GM23338 (cell line): ENCODE data around the gene MTF1. TPM values are rescaled to one million over a fixed set of nuclear protein-coding genes. Genes with fewer than 3 reads are reported as not detected.

ENCODE experiments used
- ATAC-seq: fragments of 200-7000 bp; cut with Tn5 transposase; 3 replicates; pipeline ENCODE4 v1.9.1; 2020
- DNase-seq: peaks from one replicate; pipeline ENCODE4 v3.0.0-alpha.2; 2015; ENCODE audit warnings: low spot score
- H2AFZ ChIP-seq: fragments of 200-600 bp; sonication (generic); 2 replicates; pipeline ENCODE4 v1.8.0; 2016; ENCODE audit warnings: antibody characterized with exemption, mild to moderate bottlenecking, moderate library complexity
- H3F3A ChIP-seq: fragments of 200-600 bp; sonication (generic); replicated peaks from 2 replicates; pipeline ENCODE4 v1.8.0; 2017; ENCODE audit warnings: antibody characterized with exemption, mixed run types, low read depth
- H3K27ac ChIP-seq: fragments of 200-600 bp; sonication (generic); 2 replicates; pipeline ENCODE4 v1.6.1; 2016; ENCODE audit warnings: low read depth
- H3K27me3 ChIP-seq: fragments of 200-600 bp; sonication (generic); 2 replicates; pipeline ENCODE4 v1.8.0; 2016; ENCODE audit warnings: mild to moderate bottlenecking, mixed run types, moderate library complexity; ENCODE audit not compliant: insufficient read depth
- H3K36me3 ChIP-seq: fragments of 200-600 bp; sonication (generic); 2 replicates; pipeline ENCODE4 v1.8.0; 2016; ENCODE audit warnings: mild to moderate bottlenecking; ENCODE audit not compliant: insufficient read depth
- H3K4me1 ChIP-seq: fragments of 200-600 bp; sonication (generic); 2 replicates; pipeline ENCODE4 v1.8.0; 2016; ENCODE audit warnings: mild to moderate bottlenecking, moderate library complexity; ENCODE audit not compliant: insufficient read depth
- H3K4me2 ChIP-seq: fragments of 200-600 bp; sonication (generic); 2 replicates; pipeline ENCODE4 v1.7.1; 2017; ENCODE audit warnings: mixed run types
- H3K4me3 ChIP-seq: fragments of 200-600 bp; sonication (generic); 2 replicates; pipeline ENCODE4 v1.6.1; 2016; ENCODE audit warnings: mixed run types
- H3K79me2 ChIP-seq: fragments of 200-600 bp; sonication (generic); replicated peaks from 2 replicates; pipeline ENCODE4 v1.8.0; 2017; ENCODE audit warnings: mild to moderate bottlenecking; ENCODE audit not compliant: insufficient read depth
- H3K9me2 ChIP-seq: fragments of 200-600 bp; sonication (generic); 2 replicates; pipeline ENCODE4 v1.8.0; 2017; ENCODE audit not compliant: insufficient read depth
- H4K20me1 ChIP-seq: fragments of 200-600 bp; sonication (generic); replicated peaks from 2 replicates; pipeline ENCODE4 v1.8.0; 2017; ENCODE audit warnings: mild to moderate bottlenecking; ENCODE audit not compliant: insufficient read depth
- H3K27ac Mint-ChIP-seq: 2 replicates; pipeline ENCODE4 v1.8.0; 2020; ENCODE audit warnings: inconsistent platforms, mild to moderate bottlenecking, moderate library complexity, mixed read lengths
- H3K27me3 Mint-ChIP-seq: 3 replicates; pipeline ENCODE4 v1.8.0; 2022; ENCODE audit warnings: low read depth, mild to moderate bottlenecking, moderate library complexity, mixed read lengths, inconsistent platforms; ENCODE audit not compliant: insufficient read depth, poor library complexity
- H3K36me3 Mint-ChIP-seq: 3 replicates; pipeline ENCODE4 v1.8.0; 2021; ENCODE audit warnings: low read depth, mild to moderate bottlenecking, inconsistent platforms, moderate library complexity, mixed read lengths
- H3K4me1 Mint-ChIP-seq: 3 replicates; pipeline ENCODE4 v1.8.0; 2020; ENCODE audit warnings: mild to moderate bottlenecking, inconsistent platforms, mixed read lengths
- H3K4me3 Mint-ChIP-seq: 3 replicates; pipeline ENCODE4 v1.8.0; 2021; ENCODE audit warnings: moderate library complexity, mild to moderate bottlenecking, inconsistent platforms, mixed read lengths
- H3K9me3 Mint-ChIP-seq: 3 replicates; pipeline ENCODE4 v1.8.0; 2020; ENCODE audit warnings: moderate library complexity, mild to moderate bottlenecking, inconsistent platforms, mixed read lengths
- CREB1 ChIP-seq: fragments of 250-450 bp; sonication (Bioruptor Pico); IDR thresholded peaks from 2 replicates; pipeline ENCODE4 v1.5.0; 2020; ENCODE audit warnings: low read depth, mild to moderate bottlenecking, moderate library complexity
- EZH2 ChIP-seq: fragments of 200-600 bp; sonication (generic); IDR thresholded peaks from one replicate; pipeline ENCODE4 v1.8.0; 2017; ENCODE audit warnings: antibody characterized with exemption, mild to moderate bottlenecking, low read depth; ENCODE audit not compliant: unreplicated experiment
- EZH2phosphoT487 ChIP-seq: fragments of 200-600 bp; sonication (generic); IDR thresholded peaks from one replicate; pipeline ENCODE4 v1.8.1; 2018; ENCODE audit warnings: antibody characterized with exemption; ENCODE audit not compliant: unreplicated experiment
- JUNB ChIP-seq: IDR thresholded peaks from one replicate; pipeline ENCODE4 v1.6.1; 2016; ENCODE audit warnings: antibody characterized with exemption; ENCODE audit not compliant: unreplicated experiment
- NANOG ChIP-seq: IDR thresholded peaks from 2 replicates; pipeline ENCODE4 v1.6.1; 2016; ENCODE audit warnings: antibody characterized with exemption, borderline replicate concordance
- POLR2AphosphoS5 ChIP-seq: IDR thresholded peaks from 2 replicates; pipeline ENCODE4 v1.6.1; 2016; ENCODE audit warnings: antibody characterized with exemption, low read depth
- STAT1 ChIP-seq: IDR thresholded peaks from one replicate; pipeline ENCODE4 v1.6.1; 2016; ENCODE audit warnings: antibody characterized with exemption; ENCODE audit not compliant: unreplicated experiment
- ZNF114 ChIP-seq: fragments of 250-450 bp; sonication (Bioruptor Pico); IDR thresholded peaks from 2 replicates; pipeline ENCODE4 v1.5.0; 2020; ENCODE audit warnings: mild to moderate bottlenecking, moderate library complexity
- ZNF331 ChIP-seq: fragments of 250-450 bp; sonication (Bioruptor Pico); IDR thresholded peaks from 2 replicates; pipeline ENCODE4 v1.5.0; 2020; ENCODE audit warnings: low read depth, mild to moderate bottlenecking, moderate library complexity
- ZNF462 ChIP-seq: fragments of 250-450 bp; sonication (Bioruptor Pico); IDR thresholded peaks from 2 replicates; pipeline ENCODE4 v1.5.0; 2020; ENCODE audit warnings: mild to moderate bottlenecking, moderate library complexity
- polyA plus RNA-seq: library from polyadenylated mRNA; unstranded; fragments of >200 nt; fragmentation: Nextera tagmentation; extraction: Ambion mirVana; gene quantifications from 2 replicates; pipeline ENCODE4 v1.2.1, GENCODE V29; 2016
- total RNA-seq: library from RNA; depleted of rRNA; stranded (reverse); fragments of >200 nt; shearing (Covaris generic); gene quantifications from 2 replicates; pipeline ENCODE4 v1.2.3, GENCODE V29; 2014
- TF ChIP-seq, protein P1 (sequence below): IDR thresholded peaks from 2 replicates; pipeline ENCODE4 v1.6.1; 2016; ENCODE audit warnings: antibody characterized with exemption
- TF ChIP-seq, protein P2 (sequence below): IDR thresholded peaks from one replicate; pipeline ENCODE4 v1.6.1; 2018; ENCODE audit warnings: antibody characterized with exemption; ENCODE audit not compliant: unreplicated experiment
- TF ChIP-seq, protein P3 (sequence below), 2 experiments: fragments of 200-600 bp in 1 of 2; sonication (generic) in 1 of 2; conservative IDR thresholded peaks; 2 replicates each; pipeline versions ENCODE4 v1.5.1 to v1.6.1; 2016 to 2017; ENCODE audit warnings: antibody characterized with exemption in 2 of 2, low read depth in 2 of 2, mild to moderate bottlenecking in 2 of 2, moderate library complexity in 1 of 2

MTF1 gene
- total and polyA plus RNA-seq, 2 experiments from 2014 or later = 4.5 to 5.6 TPM

DNA sequence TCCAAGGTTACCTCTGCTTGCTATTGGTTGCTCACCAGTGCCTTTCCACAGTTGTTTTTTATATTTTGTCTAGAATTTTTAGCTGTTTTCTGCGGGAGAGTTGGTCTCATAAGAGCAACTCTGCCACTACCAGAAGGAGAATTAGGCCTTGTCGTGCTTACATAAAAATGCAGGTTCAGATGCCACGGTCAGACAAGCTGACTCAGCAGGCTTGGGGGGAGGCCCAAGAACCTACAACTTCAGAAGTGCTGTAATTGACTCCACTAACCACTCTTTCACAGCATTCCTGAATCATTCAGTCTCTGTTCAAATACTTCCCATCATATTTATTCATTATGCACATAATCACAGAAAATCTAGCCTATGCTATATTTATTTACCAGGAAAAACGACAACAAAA is 28.3 kb downstream of the MTF1 start:
- H3K4me1 ChIP-seq = no peaks in the 10 kb centered on the region
- no peaks in the 10 kb centered on the region for H3K4me1 Mint-ChIP-seq
- H3K36me3 Mint-ChIP-seq = peaks cover 43% of the 10 kb centered on the region
- H2AFZ ChIP-seq = no peak overlapping the region
- no peak overlapping the region for H3K4me2 ChIP-seq
- H3K4me3 ChIP-seq = no peak overlapping the region
- no peaks in the 10 kb centered on the region for H3K79me2 ChIP-seq
- DNase-seq (no peak), ATAC-seq (no peak)
- no peak for TF ChIP-seq STAT1
- TF ChIP-seq EZH2phosphoT487 = no peak
- no peak for TF ChIP-seq ZNF114 (CRISPR knock-in tag)
- no peak for TF ChIP-seq JUNB
- TF ChIP-seq NANOG = no peak
- TF ChIP-seq ZNF462 (CRISPR knock-in tag) = no peak
- no peak for TF ChIP-seq EZH2
- TF ChIP-seq, protein P1, sequence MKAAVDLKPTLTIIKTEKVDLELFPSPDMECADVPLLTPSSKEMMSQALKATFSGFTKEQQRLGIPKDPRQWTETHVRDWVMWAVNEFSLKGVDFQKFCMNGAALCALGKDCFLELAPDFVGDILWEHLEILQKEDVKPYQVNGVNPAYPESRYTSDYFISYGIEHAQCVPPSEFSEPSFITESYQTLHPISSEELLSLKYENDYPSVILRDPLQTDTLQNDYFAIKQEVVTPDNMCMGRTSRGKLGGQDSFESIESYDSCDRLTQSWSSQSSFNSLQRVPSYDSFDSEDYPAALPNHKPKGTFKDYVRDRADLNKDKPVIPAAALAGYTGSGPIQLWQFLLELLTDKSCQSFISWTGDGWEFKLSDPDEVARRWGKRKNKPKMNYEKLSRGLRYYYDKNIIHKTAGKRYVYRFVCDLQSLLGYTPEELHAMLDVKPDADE = no peak
- TF ChIP-seq, protein P2, sequence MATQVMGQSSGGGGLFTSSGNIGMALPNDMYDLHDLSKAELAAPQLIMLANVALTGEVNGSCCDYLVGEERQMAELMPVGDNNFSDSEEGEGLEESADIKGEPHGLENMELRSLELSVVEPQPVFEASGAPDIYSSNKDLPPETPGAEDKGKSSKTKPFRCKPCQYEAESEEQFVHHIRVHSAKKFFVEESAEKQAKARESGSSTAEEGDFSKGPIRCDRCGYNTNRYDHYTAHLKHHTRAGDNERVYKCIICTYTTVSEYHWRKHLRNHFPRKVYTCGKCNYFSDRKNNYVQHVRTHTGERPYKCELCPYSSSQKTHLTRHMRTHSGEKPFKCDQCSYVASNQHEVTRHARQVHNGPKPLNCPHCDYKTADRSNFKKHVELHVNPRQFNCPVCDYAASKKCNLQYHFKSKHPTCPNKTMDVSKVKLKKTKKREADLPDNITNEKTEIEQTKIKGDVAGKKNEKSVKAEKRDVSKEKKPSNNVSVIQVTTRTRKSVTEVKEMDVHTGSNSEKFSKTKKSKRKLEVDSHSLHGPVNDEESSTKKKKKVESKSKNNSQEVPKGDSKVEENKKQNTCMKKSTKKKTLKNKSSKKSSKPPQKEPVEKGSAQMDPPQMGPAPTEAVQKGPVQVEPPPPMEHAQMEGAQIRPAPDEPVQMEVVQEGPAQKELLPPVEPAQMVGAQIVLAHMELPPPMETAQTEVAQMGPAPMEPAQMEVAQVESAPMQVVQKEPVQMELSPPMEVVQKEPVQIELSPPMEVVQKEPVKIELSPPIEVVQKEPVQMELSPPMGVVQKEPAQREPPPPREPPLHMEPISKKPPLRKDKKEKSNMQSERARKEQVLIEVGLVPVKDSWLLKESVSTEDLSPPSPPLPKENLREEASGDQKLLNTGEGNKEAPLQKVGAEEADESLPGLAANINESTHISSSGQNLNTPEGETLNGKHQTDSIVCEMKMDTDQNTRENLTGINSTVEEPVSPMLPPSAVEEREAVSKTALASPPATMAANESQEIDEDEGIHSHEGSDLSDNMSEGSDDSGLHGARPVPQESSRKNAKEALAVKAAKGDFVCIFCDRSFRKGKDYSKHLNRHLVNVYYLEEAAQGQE = no peak
- no peak for TF ChIP-seq CREB1 (CRISPR knock-in tag)
- TF ChIP-seq POLR2AphosphoS5 = no peak
- TF ChIP-seq, protein P3, sequence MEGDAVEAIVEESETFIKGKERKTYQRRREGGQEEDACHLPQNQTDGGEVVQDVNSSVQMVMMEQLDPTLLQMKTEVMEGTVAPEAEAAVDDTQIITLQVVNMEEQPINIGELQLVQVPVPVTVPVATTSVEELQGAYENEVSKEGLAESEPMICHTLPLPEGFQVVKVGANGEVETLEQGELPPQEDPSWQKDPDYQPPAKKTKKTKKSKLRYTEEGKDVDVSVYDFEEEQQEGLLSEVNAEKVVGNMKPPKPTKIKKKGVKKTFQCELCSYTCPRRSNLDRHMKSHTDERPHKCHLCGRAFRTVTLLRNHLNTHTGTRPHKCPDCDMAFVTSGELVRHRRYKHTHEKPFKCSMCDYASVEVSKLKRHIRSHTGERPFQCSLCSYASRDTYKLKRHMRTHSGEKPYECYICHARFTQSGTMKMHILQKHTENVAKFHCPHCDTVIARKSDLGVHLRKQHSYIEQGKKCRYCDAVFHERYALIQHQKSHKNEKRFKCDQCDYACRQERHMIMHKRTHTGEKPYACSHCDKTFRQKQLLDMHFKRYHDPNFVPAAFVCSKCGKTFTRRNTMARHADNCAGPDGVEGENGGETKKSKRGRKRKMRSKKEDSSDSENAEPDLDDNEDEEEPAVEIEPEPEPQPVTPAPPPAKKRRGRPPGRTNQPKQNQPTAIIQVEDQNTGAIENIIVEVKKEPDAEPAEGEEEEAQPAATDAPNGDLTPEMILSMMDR (conservative IDR thresholded peaks at IDR 0.05; ENCODE audit: low read depth in 2 of 2) = no peak
- TF ChIP-seq ZNF331 = no peak
- no peaks in the 10 kb centered on the region for H3K9me3 Mint-ChIP-seq
- H3K9me2 ChIP-seq = no peaks in the 10 kb centered on the region
- H3K27me3 Mint-ChIP-seq = no peaks in the 10 kb centered on the region
- no peaks in the 10 kb centered on the region for H4K20me1 ChIP-seq
- no peak overlapping the region for H3K27ac Mint-ChIP-seq
- H3F3A ChIP-seq = no peaks in the 10 kb centered on the region
- no peak overlapping the region for H3K27ac ChIP-seq
- H3K27me3 ChIP-seq = no peaks in the 10 kb centered on the region
- H3K4me3 Mint-ChIP-seq = no peak overlapping the region
- H3K36me3 ChIP-seq = peaks cover 33% of the 10 kb centered on the region
